DND-41 (cell line): ENCODE measurements around the gene RAD18.

Experiments
- ATAC-seq: fragments of 200-7000 bp; cut with Tn5 transposase; 3 replicates; pipeline ENCODE4 v1.9.1; 2021; ENCODE audit warnings: low read depth; ENCODE audit not compliant: insufficient read depth
- DNase-seq: peaks from one replicate; pipeline ENCODE4 v3.0.0-alpha.2; 2020
- H2AFZ ChIP-seq: 2 replicates; pipeline ENCODE4 v1.6.0; 2012; ENCODE audit warnings: low read depth, low read length
- H3K27ac ChIP-seq: 2 replicates; pipeline ENCODE4 v1.5.1; 2012; ENCODE audit warnings: low read length, inconsistent platforms
- H3K27me3 ChIP-seq: fragments of 200-600 bp; sonication (generic); 2 replicates; pipeline ENCODE4 v1.6.0; 2012; ENCODE audit warnings: low read length, mild to moderate bottlenecking, inconsistent platforms; ENCODE audit not compliant: insufficient read depth, poor library complexity
- H3K36me3 ChIP-seq: 2 replicates; pipeline ENCODE4 v1.5.1; 2012; ENCODE audit warnings: low read length, inconsistent platforms; ENCODE audit not compliant: insufficient read depth
- H3K4me1 ChIP-seq: 2 replicates; pipeline ENCODE4 v1.5.1; 2012; ENCODE audit warnings: mild to moderate bottlenecking, low read length; ENCODE audit not compliant: insufficient read depth
- H3K4me2 ChIP-seq: 2 replicates; pipeline ENCODE4 v1.6.0; 2012; ENCODE audit warnings: mild to moderate bottlenecking, moderate library complexity, low read length, inconsistent platforms; ENCODE audit not compliant: insufficient read depth
- H3K4me3 ChIP-seq, 2 experiments: fragments of 200-600 bp in 1 of 2; shearing (Covaris generic) in 1 of 2; 2 replicates each; pipeline ENCODE4 v1.5.1; 2012 to 2016; ENCODE audit warnings: inconsistent platforms in 2 of 2, low read length in 2 of 2, mild to moderate bottlenecking in 2 of 2, low read depth in 1 of 2, moderate library complexity in 1 of 2
- H3K79me2 ChIP-seq: 2 replicates; pipeline ENCODE4 v1.6.0; 2012; ENCODE audit warnings: low read length, inconsistent platforms; ENCODE audit not compliant: insufficient read depth
- H3K9ac ChIP-seq: 2 replicates; pipeline ENCODE4 v1.6.0; 2012; ENCODE audit warnings: low read depth, mild to moderate bottlenecking, inconsistent platforms, low read length, moderate library complexity
- H3K9me3 ChIP-seq: 2 replicates; pipeline ENCODE4 v1.5.1; 2012; ENCODE audit warnings: low read length, moderate library complexity, mild to moderate bottlenecking, inconsistent platforms; ENCODE audit not compliant: insufficient read depth, severe bottlenecking
- H4K20me1 ChIP-seq: 2 replicates; pipeline ENCODE4 v1.6.0; 2012; ENCODE audit warnings: low read length; ENCODE audit not compliant: insufficient read depth
- CTCF ChIP-seq: IDR thresholded peaks from 2 replicates; pipeline ENCODE4 v1.5.1; 2012; ENCODE audit warnings: borderline replicate concordance, low read length, moderate library complexity, mild to moderate bottlenecking; ENCODE audit not compliant: poor library complexity, severe bottlenecking; ENCODE audit errors: extremely low read depth
- EZH2 ChIP-seq: IDR thresholded peaks from 3 replicates; pipeline ENCODE4 v1.6.1; 2012; ENCODE audit warnings: borderline replicate concordance, low read depth, mild to moderate bottlenecking, moderate library complexity, low read length, inconsistent platforms; ENCODE audit not compliant: severe bottlenecking

RAD18 gene

DNA sequence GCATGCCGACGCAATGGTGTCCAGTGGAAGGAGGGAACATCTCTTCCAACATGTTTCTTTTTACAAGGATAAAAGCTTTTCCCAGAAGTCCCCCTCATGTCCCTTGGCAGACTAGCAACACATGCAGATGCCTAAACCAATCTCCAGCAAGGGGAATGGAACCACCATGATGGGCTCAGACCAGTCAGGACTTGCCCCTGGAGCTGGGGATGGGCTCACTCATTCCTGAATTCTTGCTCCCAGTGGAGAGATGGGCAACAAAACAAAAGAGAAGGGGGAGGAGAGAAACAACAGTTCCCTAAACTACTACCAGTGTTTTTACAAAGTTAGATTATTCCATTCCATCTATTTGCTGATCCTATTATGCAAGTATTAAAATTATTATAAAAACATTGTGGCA, 117.1 kb downstream of the RAD18 start:
- Histone ChIP-seq H3K4me2 (no peak overlapping the region), H3K9ac (no peak overlapping the region), H3K27ac (no peak overlapping the region), H3K27me3 (no peaks in the 10 kb centered on the region), H3K4me3 (no peak overlapping the region), H3K36me3 (0 out of 2 replicates have a peak, but pooled peaks cover 4% of the 10 kb centered on the region), H2AFZ (no peak overlapping the region), H3K9me3 (no peaks in the 10 kb centered on the region), H3K4me1 (no peaks in the 10 kb centered on the region), H4K20me1 (no peaks in the 10 kb centered on the region), H3K79me2 (no peaks in the 10 kb centered on the region)
- no peak for DNase-seq
- TF ChIP-seq CTCF (no peak), EZH2 (no peak)
- ATAC-seq, result no peak

DNA sequence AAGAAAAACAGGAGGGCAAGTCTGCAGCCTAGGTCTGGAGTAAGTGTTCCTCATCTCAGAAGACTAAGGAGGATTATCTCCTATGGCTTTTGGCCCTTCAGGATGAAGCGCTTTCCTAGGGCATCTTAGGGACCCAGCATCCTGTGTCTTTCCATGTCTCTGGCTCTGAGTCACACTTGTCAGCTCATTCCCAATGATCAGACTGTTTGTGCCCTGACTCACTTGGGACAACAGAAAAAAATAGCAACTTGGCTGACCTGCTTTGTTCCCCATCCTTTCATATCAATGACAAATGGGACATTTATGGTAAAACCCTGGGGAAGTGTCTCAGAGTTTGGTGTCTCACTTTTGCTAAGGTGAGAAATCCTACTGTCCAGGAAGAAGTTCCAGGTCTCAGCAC, 117.6 kb downstream of the RAD18 start:
- no peak for DNase-seq
- no peaks in the 10 kb centered on the region for H3K9me3 ChIP-seq
- ATAC-seq, result no peak
- H3K79me2 ChIP-seq, result no peaks in the 10 kb centered on the region
- H3K4me3 ChIP-seq, result no peak overlapping the region
- no peak overlapping the region for H2AFZ ChIP-seq
- no peak overlapping the region for H3K27ac ChIP-seq
- H3K4me2 ChIP-seq, result no peak overlapping the region
- H3K4me1 ChIP-seq, result no peaks in the 10 kb centered on the region
- no peak overlapping the region for H3K9ac ChIP-seq
- TF ChIP-seq EZH2 (no peak), CTCF (no peak)
- no peaks in the 10 kb centered on the region for H3K27me3 ChIP-seq
- H3K36me3 ChIP-seq, result 0 out of 2 replicates have a peak, but pooled peaks cover 4% of the 10 kb centered on the region
- no peaks in the 10 kb centered on the region for H4K20me1 ChIP-seq

DNA sequence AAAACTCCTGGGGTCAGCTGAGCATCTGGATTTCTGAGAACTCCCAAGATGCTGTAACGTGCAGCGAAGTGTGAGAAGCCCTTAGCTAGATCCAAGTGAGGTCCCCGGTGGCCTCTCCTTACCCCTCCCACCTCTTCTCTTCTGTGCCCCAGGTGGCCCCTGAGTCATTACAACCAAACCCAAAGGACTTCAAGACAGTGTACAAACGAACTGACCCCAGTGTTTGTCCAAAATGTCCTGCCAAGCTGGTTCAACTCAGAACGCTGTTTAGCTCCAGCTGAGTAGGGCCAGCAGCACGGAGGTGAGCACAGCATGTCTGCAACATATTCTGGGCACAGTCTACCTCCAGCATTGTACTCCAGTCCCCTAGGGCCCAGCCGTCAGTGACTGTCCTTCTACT, 119.9 kb downstream of the RAD18 start:
- H3K27me3 ChIP-seq, result no peaks in the 10 kb centered on the region
- DNase-seq (no peak), ATAC-seq (no peak)
- H3K4me3 ChIP-seq, result no peak overlapping the region
- no peak overlapping the region for H3K9ac ChIP-seq
- no peaks in the 10 kb centered on the region for H3K9me3 ChIP-seq
- TF ChIP-seq CTCF, result no peak
- TF ChIP-seq EZH2, result no peak
- H3K36me3 ChIP-seq, result peaks cover 9% of the 10 kb centered on the region
- no peaks in the 10 kb centered on the region for H4K20me1 ChIP-seq
- H3K27ac ChIP-seq, result no peak overlapping the region
- H3K79me2 ChIP-seq, result no peaks in the 10 kb centered on the region
- H2AFZ ChIP-seq, result no peak overlapping the region
- H3K4me2 ChIP-seq, result no peak overlapping the region
- no peaks in the 10 kb centered on the region for H3K4me1 ChIP-seq

DNA sequence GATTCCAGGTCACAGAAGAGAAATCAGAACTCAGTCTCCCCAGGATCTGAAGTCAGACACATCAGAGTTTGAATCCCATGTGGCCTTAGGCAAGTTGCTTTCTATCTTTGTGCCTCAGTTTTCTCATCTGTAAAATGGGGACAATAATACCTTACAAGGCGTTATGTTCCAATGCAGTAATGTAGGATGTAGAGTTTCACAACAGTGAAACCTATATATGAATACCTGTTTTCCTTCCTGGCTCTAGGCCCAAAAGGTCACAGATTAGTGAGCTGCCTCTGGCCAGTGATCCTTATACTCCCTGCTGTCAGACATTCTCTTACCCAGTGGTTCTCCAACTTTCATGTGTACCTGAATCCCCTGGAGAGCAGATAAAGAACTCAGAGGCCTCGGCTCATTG, 121.0 kb downstream of the RAD18 start:
- H4K20me1 ChIP-seq, result no peaks in the 10 kb centered on the region
- ATAC-seq (no peak), DNase-seq (no peak)
- H3K36me3 ChIP-seq, result peaks cover 6% of the 10 kb centered on the region
- H3K4me1 ChIP-seq, result no peaks in the 10 kb centered on the region
- H3K9ac ChIP-seq, result no peak overlapping the region
- H3K79me2 ChIP-seq, result no peaks in the 10 kb centered on the region
- H3K27ac ChIP-seq, result no peak overlapping the region
- no peak overlapping the region for H3K4me2 ChIP-seq
- no peaks in the 10 kb centered on the region for H3K9me3 ChIP-seq
- no peaks in the 10 kb centered on the region for H3K27me3 ChIP-seq
- no peak overlapping the region for H2AFZ ChIP-seq
- no peak overlapping the region for H3K4me3 ChIP-seq
- TF ChIP-seq CTCF, result no peak
- no peak for TF ChIP-seq EZH2
